ENCODE data around the gene CYB561D1.
"Not testable (repeated sequence)": the region's sequence is repeated elsewhere in the genome, so short reads cannot be mapped to it uniquely, and the experiment has no call there.

CYB561D1 gene, protein sequence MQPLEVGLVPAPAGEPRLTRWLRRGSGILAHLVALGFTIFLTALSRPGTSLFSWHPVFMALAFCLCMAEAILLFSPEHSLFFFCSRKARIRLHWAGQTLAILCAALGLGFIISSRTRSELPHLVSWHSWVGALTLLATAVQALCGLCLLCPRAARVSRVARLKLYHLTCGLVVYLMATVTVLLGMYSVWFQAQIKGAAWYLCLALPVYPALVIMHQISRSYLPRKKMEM

DNA sequence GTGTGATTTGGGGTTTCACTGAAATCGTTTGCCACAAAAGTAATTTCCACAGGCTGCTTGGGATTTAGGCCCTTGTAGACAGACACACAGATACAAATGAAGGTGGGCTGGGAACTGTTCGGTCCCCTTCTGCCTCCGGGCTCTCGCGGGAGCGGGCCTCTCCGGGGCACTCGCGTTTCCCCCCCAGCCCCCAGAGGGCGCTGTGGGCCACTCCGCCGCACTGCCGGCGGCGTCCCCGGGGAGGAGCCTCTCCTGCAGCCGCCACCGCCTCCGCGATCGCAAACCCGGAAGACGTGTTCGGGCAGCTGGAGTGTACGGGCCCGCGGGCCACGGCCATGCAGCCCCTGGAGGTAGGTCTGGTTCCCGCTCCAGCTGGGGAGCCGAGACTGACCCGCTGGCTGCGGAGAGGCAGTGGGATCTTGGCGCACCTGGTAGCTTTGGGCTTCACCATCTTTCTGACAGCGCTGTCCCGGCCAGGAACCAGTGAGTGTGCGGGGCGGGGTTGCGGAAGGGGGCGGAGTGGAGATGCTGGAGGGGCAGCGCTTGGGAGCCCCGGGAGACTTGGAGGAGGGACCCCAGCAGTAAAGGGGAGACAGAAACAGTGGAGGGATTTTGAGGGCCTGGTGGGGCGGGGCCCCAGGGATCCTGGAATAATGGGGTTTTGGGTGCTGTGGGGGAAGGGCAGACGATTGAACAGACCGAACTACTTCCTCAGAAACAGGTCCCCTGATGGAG lies at the start of gene CYB561D1:
CYB561D1 (plus strand) TSS at position 290 of the 735 bp plus-strand sequence; CDS start at position 336, 46 bp downstream.
- TF ChIP-seq, protein P1, sequence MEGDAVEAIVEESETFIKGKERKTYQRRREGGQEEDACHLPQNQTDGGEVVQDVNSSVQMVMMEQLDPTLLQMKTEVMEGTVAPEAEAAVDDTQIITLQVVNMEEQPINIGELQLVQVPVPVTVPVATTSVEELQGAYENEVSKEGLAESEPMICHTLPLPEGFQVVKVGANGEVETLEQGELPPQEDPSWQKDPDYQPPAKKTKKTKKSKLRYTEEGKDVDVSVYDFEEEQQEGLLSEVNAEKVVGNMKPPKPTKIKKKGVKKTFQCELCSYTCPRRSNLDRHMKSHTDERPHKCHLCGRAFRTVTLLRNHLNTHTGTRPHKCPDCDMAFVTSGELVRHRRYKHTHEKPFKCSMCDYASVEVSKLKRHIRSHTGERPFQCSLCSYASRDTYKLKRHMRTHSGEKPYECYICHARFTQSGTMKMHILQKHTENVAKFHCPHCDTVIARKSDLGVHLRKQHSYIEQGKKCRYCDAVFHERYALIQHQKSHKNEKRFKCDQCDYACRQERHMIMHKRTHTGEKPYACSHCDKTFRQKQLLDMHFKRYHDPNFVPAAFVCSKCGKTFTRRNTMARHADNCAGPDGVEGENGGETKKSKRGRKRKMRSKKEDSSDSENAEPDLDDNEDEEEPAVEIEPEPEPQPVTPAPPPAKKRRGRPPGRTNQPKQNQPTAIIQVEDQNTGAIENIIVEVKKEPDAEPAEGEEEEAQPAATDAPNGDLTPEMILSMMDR (IDR thresholded peaks at IDR 0.05; ENCODE audit: borderline replicate concordance, control extremely low read depth, extremely low read depth, insufficient read depth, missing control alignments): peak; percentile 88
- in situ Hi-C loops (cut with MboI; ENCODE audit: low sequenced_read_pairs, unreplicated experiment): no loop called here
- DNase-seq (ENCODE audit: low spot score): peak; percentile 96

GRCh38 chr1:109444346-109444745 lies 49.5 kb upstream of the CYB561D1 start:
- DNase-seq (ENCODE audit: low spot score): no peak
- in situ Hi-C loops (cut with MboI; ENCODE audit: low sequenced_read_pairs, unreplicated experiment): no loop called here
- TF ChIP-seq, protein P1 (IDR thresholded peaks at IDR 0.05; ENCODE audit: borderline replicate concordance, control extremely low read depth, extremely low read depth, insufficient read depth, missing control alignments): no peak

GRCh38 chr1:109445949-109446695 lies 47.8 kb upstream of the CYB561D1 start:
- DNase-seq (ENCODE audit: low spot score); in situ Hi-C loops (cut with MboI; ENCODE audit: low sequenced_read_pairs, unreplicated experiment): not testable (repeated sequence)

- in situ Hi-C loops (cut with MboI; ENCODE audit: low sequenced_read_pairs, unreplicated experiment): no loop called here
- DNase-seq (ENCODE audit: low spot score): no peak
- TF ChIP-seq, protein P1 (IDR thresholded peaks at IDR 0.05; ENCODE audit: borderline replicate concordance, control extremely low read depth, extremely low read depth, insufficient read depth, missing control alignments): no peak
These were observed 46.4 kb upstream of the CYB561D1 start for GRCh38 chr1:109447524-109447923.

DNA sequence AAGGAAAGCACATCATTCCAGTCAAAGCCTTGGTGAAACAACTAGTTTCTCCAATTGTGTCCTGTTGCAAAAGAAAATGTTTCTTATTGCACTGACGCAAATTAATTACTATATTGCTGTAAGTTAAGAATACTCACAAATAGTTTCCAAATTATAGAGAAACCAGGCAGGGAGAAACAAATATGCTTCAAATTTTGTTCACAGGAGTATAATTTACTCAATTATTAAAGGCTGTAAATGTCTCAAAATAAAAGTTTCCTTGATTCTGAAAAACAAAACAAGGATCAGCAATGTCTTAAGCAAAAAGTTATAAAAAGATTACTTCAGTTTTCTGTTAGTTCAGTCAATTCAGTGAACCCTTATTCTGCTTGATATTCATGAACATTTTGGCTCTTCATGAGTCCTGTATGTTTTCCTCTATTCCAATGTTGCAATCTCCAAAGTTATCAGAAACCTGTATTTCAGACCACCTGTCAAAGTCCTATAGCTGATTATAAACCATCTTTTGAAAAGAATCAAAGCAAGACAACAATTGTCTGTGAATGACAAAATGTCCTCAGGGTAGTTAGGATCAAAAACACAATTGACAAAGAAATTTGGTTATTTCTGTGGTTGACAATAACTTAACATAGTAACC lies 39.3 kb upstream of the CYB561D1 start:
- in situ Hi-C loops (cut with MboI; ENCODE audit: low sequenced_read_pairs, unreplicated experiment): no loop called here
- TF ChIP-seq, protein P1 (IDR thresholded peaks at IDR 0.05; ENCODE audit: borderline replicate concordance, control extremely low read depth, extremely low read depth, insufficient read depth, missing control alignments): no peak
- no peak for DNase-seq (ENCODE audit: low spot score)

DNA sequence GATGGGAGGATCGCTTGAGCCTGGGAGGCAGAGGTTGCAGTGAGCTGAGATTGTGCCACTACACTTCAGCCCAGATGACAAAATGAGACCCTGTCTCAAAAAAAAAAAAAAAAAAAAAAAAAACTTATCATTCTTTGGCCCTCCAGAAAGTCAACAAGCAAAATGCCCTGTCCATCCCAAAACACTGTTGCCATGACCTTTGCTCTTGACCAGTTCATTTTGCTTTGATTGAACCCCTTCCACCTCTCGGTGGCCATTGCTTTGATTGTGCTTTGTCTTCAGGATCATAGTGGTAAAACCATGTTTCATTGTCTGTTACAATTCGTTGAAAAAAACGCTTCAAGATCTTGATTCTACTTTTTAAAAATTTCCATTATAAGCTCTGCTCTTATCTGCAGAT lies 36.1 kb upstream of the CYB561D1 start:
- in situ Hi-C loops (cut with MboI; ENCODE audit: low sequenced_read_pairs, unreplicated experiment): no loop called here
- DNase-seq (ENCODE audit: low spot score): no peak
- TF ChIP-seq, protein P1 (IDR thresholded peaks at IDR 0.05; ENCODE audit: borderline replicate concordance, control extremely low read depth, extremely low read depth, insufficient read depth, missing control alignments): no peak
